ENCODE results near the gene MUC20.
"Not testable (repeated sequence)": the region's sequence is repeated elsewhere in the genome, so short reads cannot be mapped to it uniquely, and the experiment has no call there.

Gene MUC20

DNA sequence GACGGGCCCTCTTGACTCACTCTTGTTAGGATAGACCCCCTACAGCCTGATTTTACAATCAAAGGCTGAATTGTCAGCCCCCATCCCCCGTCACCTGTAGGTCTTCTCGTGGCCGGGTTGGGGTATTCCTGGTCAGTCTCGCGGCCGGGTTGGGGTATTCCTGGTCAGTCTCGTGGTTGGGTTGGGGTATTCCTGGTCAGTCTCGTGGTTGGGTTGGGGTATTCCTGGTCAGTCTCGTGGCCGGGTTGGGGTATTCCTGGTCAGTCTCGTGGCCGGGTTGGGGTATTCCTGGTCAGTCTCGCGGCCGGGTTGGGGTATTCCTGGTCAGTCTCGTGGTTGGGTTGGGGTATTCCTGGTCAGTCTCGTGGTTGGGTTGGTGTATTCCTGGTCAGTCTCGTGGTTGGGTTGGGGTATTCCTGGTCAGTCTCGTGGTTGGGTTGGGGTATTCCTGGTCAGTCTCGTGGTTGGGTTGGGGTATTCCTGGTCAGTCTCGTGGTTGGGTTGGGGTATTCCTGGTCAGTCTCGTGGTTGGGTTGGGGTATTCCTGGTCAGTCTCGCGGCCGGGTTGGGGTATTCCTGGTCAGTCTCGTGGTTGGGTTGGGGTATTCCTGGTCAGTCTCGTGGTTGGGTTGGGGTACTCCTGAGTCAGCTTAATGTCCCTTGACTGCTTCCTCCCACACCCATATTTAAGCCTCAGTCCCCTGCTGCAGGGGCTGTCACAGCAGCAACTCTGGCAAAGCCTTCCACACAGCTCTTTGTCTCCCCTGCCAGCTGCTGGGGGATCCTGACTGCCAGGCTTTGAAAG lies 50.3 kb downstream of the MUC20 start:
- not testable (repeated sequence) for DNase-seq (ENCODE audit: low read depth in 2 of 2)

DNA sequence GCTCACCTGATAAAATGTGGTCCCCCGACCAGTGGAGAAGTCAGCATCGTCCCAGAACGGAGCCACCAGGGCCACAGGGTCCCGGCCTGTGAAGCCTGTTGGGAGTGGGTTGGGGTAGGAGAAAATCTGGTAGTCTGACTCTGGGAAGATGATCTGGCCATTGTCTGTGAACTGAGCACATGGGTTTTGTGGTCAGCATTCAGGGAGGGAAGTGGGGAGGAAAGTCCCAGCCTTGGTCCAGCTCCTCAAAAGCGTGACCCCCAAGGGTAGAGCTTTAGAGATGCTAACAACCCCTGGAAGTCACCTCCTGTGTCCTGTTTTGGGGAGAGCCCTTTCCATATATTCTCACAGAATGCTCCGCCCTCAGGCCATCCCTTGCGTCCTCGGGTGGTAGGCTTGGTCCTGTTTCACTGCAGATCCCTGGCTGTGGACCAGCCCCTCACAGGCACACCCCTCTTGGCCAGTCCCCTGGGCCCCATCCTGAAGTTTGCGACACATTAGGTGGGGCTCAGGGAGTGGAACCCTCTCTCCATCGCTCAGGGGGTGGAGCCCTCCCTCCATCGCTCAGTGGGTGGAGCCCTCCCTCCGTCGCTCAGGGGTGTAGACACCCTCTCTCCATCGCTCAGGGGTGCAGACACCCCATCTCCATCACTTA lies 51.0 kb downstream of the MUC20 start:
- DNase-seq (ENCODE audit: low read depth in 2 of 2): no peak

DNA sequence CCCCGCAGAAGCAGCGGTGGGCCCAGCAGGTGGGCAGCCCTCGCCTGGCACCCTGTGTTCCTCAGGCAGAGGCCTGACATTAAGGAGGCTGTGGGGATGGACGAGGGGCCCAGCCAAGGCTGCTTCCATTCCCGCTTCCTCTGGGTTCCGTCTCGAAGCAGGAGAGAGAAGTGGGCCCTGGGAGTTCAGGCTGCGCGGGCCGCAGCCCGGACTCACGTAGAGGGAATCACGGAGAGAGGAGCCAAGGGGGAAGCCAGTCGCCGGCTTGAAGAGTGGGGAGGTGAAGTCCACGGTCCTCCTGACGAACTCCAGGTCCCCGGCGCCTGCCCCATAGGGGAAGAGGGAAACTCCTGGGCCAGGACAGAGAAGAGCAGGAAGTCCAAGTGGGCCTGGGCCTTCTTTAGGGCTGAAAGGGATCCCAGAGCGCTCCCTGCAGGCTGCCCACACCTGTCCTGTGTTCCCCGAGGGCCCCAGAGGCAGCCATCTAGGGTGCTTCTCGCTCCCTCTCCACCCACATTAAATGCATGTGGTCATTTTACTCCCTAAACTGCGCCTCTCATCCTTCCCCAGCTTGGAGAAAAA lies 53.3 kb downstream of the MUC20 start:
- no peak for DNase-seq (ENCODE audit: low read depth in 2 of 2)

DNA sequence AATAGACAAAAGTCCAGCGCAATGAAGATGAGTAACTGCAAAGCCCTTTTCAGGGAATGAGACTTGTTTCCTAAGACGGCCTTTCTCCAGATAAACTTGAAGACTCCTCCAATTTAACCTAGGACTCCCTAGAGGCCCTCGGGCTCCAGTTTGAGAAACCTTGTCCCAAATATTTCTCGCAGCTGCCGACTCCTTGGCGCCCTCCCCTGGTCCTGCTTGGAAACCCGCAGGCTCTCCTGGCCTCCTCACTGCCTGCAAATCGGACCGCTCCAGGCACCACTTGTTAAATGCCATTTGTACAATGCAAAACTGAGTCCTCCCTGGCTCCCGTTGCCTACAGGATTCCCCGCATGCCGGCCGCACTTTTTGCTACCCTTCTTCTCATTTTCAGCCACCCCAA lies 54.1 kb downstream of the MUC20 start:
- no peak for DNase-seq (ENCODE audit: low read depth in 2 of 2)

DNA sequence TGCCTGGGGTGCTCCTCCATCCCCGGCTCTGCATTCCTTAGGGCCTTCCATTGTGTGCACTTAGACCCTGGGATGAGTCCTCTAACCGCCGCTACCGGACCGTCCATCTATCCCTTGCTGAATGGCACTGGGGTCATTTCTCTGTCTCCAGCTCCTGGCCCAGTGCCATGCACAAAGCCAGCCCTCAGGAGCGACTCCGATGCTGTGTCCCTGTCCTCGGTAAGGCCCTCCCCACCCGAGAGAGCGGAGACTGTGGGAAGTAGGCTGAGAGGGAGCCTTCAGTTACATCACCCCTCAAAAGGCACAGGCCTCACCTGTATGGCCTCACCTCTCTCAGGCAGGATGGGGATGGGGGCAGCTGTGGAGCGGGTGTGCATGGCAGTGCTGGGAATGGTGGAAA lies 57.2 kb downstream of the MUC20 start:
- no peak for DNase-seq (ENCODE audit: low read depth in 2 of 2)

DNA sequence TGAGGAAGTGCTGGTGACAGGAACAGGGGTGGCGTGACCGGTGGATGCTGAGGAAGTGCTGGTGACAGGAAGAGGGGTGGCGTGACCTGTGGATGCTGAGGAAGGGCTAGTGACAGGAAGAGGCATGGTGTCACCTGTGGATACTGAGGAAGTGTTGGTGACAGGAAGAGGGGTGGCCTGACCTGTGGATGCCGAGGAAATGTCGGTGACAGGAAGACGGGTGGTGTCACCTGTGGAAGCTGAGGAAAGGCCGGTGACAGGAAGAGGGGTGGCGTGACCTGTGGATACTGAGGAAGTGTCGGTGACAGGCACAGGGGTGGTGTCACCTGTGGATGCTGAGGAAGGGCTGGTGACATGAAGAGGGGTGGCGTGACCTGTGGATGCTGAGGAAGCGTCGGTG lies 60.5 kb downstream of the MUC20 start:
- DNase-seq (ENCODE audit: low read depth in 2 of 2): not testable (repeated sequence)

Measured in fibroblast of skin of left biceps (primary cell).